ENCODE measurements around the gene FOXP1. TPM values are rescaled to one million over a fixed set of nuclear protein-coding genes. Genes with fewer than 3 reads are reported as not detected.
"Not testable (repeated sequence)": the region's sequence is repeated elsewhere in the genome, so short reads cannot be mapped to it uniquely, and the experiment has no call there.

The FOXP1 gene
- total RNA-seq, 1 donor from 2014 or later = 71.3 TPM

GRCh38 chr3:71022551-71023335, 560.8 kb downstream of the FOXP1 start:
- TF ChIP-seq CTCF (IDR thresholded peaks at IDR 0.05; ENCODE audit: unreplicated experiment) = no peak
- Mint-ChIP-seq H3K9me3 (ENCODE audit: unreplicated experiment) (no peaks in the 10 kb centered on the region), H3K36me3 (ENCODE audit: low read depth, unreplicated experiment) (no peaks in the 10 kb centered on the region), H3K27ac (ENCODE audit: unreplicated experiment) (peak overlapping the region; percentile 3), H3K4me1 (ENCODE audit: unreplicated experiment) (peaks cover 5% of the 10 kb centered on the region), H3K27me3 (ENCODE audit: unreplicated experiment) (peaks cover under 1% of the 10 kb centered on the region), H3K4me3 (ENCODE audit: unreplicated experiment) (no peak overlapping the region)
- peak; percentile 42 for DNase-seq (ENCODE audit: low spot score)

- Mint-ChIP-seq H3K27me3 (ENCODE audit: unreplicated experiment) (no peaks in the 10 kb centered on the region), H3K36me3 (ENCODE audit: low read depth, unreplicated experiment) (peaks cover 12% of the 10 kb centered on the region), H3K4me3 (ENCODE audit: unreplicated experiment) (no peak overlapping the region), H3K9me3 (ENCODE audit: unreplicated experiment) (no peaks in the 10 kb centered on the region), H3K27ac (ENCODE audit: unreplicated experiment) (no peak overlapping the region), H3K4me1 (ENCODE audit: unreplicated experiment) (peaks cover 5% of the 10 kb centered on the region)
- DNase-seq (ENCODE audit: low spot score) = no peak
- no peak for TF ChIP-seq CTCF (IDR thresholded peaks at IDR 0.05; ENCODE audit: unreplicated experiment)
These were observed 564.7 kb downstream of the FOXP1 start for GRCh38 chr3:71018799-71019198.

- Mint-ChIP-seq H3K27ac (ENCODE audit: unreplicated experiment) (no peak overlapping the region), H3K9me3 (ENCODE audit: unreplicated experiment) (no peaks in the 10 kb centered on the region), H3K27me3 (ENCODE audit: unreplicated experiment) (no peaks in the 10 kb centered on the region), H3K4me1 (ENCODE audit: unreplicated experiment) (peaks cover 8% of the 10 kb centered on the region), H3K4me3 (ENCODE audit: unreplicated experiment) (no peak overlapping the region), H3K36me3 (ENCODE audit: low read depth, unreplicated experiment) (peaks cover 18% of the 10 kb centered on the region)
- DNase-seq (ENCODE audit: low spot score) = no peak
- TF ChIP-seq CTCF (IDR thresholded peaks at IDR 0.05; ENCODE audit: unreplicated experiment) = no peak
These were observed 567.2 kb downstream of the FOXP1 start for GRCh38 chr3:71016178-71016845.

- H3K27ac Mint-ChIP-seq (ENCODE audit: unreplicated experiment); H3K9me3 Mint-ChIP-seq (ENCODE audit: unreplicated experiment); DNase-seq (ENCODE audit: low spot score); H3K4me1 Mint-ChIP-seq (ENCODE audit: unreplicated experiment); H3K27me3 Mint-ChIP-seq (ENCODE audit: unreplicated experiment): not testable (repeated sequence)
- Mint-ChIP-seq H3K4me3 (ENCODE audit: unreplicated experiment) (peak overlapping the region; percentile 42), H3K36me3 (ENCODE audit: low read depth, unreplicated experiment) (peaks cover 18% of the 10 kb centered on the region)
These were observed 568.9 kb downstream of the FOXP1 start for GRCh38 chr3:71014616-71015015.

GRCh38 chr3:71012971-71013370, 570.6 kb downstream of the FOXP1 start:
- Mint-ChIP-seq H3K27ac (ENCODE audit: unreplicated experiment) (no peak overlapping the region), H3K9me3 (ENCODE audit: unreplicated experiment) (no peaks in the 10 kb centered on the region), H3K4me1 (ENCODE audit: unreplicated experiment) (peaks cover 11% of the 10 kb centered on the region), H3K4me3 (ENCODE audit: unreplicated experiment) (no peak overlapping the region), H3K36me3 (ENCODE audit: low read depth, unreplicated experiment) (peaks cover 18% of the 10 kb centered on the region), H3K27me3 (ENCODE audit: unreplicated experiment) (no peaks in the 10 kb centered on the region)
- no peak for TF ChIP-seq CTCF (IDR thresholded peaks at IDR 0.05; ENCODE audit: unreplicated experiment)
- DNase-seq (ENCODE audit: low spot score) = no peak
